ENCODE results near the gene CTNNA3. TPM values are rescaled to one million over a fixed set of nuclear protein-coding genes. Genes with fewer than 3 reads are reported as not detected.

Gene CTNNA3
- total RNA-seq, 2 donors from 2014 or later = 4.8 to 5.3 TPM

DNA sequence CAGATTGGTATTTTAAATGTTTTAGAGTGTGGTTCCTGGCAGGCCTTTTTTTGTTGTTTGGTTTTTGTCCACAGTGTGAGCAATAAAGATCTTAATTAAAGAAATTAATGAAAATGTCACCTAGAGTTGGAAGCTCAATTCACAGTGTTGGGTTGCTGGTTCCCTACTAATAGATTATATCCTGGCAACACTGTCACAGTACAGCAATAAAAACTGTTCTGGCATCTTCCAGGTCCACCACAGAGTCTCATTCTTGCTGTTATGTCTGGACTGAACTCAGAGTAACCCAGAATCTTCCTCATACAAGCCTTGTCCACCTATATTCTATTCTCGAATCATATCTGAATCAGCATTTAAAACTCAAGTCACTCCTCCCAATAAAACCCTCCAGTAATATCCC is 982.6 kb downstream of the CTNNA3 start:
- intact Hi-C loops (cut with DNase I) = no loop called here
- DNase-seq (ENCODE audit: low spot score) = no peak

DNA sequence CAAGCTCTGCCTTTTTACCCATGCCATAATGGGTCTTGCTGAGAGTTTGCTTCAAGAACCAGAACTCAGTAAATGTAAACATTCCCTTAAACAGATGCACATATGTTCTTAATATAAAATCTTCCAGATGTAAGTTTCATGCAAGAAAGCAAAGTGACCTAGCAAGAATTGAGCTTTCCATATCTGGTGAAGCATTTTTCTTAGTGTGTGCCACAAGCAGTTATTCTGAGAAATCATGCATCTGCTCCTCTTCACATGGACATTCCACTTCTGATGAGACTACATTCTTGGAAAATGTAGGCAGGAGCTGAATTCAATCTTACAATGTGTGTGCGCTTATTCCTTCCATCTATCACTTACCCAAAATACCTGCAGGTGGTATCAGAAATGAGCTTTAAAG is 997.9 kb downstream of the CTNNA3 start:
- DNase-seq (ENCODE audit: low spot score) = no peak
- intact Hi-C loops (cut with DNase I) = no loop called here

DNA sequence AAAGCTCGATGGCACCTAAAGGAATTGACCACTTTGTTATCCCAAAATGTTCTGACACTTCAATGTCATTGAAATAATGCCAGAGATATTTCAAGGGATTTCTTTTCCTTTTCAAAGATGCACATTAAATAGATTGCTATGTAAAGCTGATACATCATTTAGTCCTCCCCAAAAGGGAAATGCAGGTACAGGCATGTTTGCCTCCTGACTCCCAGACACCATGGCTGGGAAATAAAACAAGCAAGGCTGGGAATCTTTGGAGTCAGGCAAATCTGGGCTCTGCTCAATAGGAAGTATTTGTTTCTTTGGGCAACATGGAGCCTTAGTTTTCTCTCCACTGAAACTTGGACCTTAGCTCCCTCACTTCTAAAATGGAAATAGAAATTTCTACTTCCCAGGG is 1000.9 kb downstream of the CTNNA3 start:
- DNase-seq (ENCODE audit: low spot score) = no peak
- intact Hi-C loops (cut with DNase I) = no loop called here

DNA sequence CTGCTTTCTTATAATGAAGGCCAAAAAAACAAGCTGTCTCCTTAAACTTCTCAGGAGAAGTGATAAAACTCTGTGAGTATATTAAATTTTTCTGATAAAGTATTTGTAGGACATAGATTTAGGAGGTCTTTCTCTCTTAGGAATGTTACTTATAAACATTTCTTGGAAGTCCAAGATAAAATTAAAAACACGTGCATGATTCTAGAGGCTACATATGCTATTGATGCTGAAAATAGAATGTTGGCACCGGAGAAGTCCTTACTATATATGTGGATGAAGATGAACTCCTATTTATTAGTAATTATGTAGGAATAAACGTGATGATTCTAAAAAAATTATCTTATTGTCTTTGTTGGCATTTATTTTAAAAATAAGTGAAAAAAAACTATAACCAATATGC is 1011.4 kb downstream of the CTNNA3 start:
- intact Hi-C loops (cut with DNase I) = no loop called here
- no peak for DNase-seq (ENCODE audit: low spot score)

DNA sequence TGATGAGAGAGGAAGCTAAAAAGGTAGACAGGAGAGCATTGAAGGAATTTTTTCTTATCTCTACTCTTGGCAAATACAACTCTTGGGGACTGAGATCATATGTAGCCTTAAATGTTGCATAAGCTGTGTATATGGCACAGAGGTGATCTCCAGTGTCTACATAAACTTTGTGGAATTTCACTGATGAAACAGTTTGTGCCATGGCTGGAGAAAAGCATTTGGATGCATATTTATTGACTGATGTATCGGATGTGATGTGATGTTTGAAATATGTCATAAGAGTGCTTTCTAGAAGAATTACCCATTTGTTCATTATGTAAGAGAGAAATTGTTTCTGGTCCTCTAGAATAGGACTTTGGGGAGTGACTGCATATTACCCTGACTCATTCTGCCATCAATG is 1015.1 kb downstream of the CTNNA3 start:
- intact Hi-C loops (cut with DNase I) = no loop called here
- no peak for DNase-seq (ENCODE audit: low spot score)

DNA sequence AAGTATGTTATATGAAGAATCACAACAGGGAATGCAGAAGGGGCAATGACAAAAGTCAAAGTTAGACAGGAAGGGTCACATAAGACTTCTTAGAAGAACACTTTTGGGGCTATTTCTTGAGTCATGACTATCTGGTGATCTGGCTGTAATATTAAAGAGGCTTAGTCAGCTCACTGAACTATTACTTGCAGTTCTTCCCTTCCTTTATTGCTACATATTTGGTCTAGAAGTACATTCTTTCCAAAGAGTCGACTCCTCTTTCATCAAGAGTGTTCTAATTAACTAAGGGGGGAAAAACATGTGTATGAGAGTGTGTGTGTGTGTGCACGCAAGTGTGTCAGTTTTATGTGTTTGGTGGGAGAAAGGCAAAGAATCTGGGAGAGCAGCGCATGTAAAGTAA is 1017.5 kb downstream of the CTNNA3 start:
- intact Hi-C loops (cut with DNase I) = no loop called here
- no peak for DNase-seq (ENCODE audit: low spot score)

DNA sequence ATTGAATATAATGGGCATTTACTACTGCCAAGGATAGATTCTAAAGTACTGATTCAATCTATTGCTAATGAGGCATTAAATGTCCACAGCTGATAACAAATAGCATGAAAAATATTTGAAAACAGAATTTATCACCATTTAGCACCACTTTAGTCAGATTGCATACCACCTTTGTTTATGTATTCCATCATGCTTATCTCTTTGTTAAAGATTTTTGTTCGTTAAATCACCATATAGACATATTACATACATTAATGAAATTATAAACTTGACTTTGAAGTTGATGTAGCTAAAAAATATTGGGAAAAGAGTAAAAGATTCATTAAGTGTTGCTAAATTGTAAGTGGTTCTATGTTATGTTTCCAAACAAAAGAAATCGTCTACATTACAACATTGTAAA is 1022.9 kb downstream of the CTNNA3 start:
- intact Hi-C loops (cut with DNase I) = no loop called here
- DNase-seq (ENCODE audit: low spot score) = no peak

DNA sequence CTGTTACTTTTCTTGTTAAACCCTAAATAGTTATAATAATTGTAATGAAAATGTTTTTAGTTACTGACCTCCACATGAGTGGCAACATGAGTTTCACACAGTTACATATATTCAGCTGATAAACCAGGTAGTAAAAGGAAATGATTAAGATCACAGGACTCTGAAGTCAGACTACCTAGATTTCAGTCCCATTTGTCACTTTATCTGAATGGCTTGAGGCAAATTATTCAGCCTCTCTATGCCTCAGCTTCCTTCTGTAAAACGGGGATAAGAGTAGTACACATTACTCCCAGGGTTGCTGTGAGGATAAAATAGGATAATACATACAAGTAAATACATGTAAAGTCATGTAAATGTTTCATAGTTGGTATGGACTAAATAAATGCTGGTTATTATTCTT is 1024.4 kb downstream of the CTNNA3 start:
- DNase-seq (ENCODE audit: low spot score) = no peak
- intact Hi-C loops (cut with DNase I) = no loop called here

DNA sequence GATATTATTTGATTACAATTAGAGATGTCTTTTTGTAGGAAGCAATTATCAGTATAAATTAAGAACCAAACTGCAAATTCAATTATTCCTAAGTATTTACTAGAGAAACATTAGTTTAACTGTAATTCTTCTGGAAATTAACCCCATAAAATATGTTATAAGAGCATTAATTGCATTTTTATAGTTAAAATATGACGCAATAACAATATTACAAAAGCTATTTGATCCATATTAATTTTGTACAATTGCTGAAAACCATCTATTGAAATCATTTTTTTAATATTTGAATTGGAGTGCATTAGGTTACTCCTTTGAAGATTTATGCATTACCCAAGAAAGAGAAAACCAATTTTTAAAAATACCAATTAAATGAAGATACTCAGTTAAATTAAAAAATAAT is 1024.9 kb downstream of the CTNNA3 start:
- intact Hi-C loops (cut with DNase I) = no loop called here
- DNase-seq (ENCODE audit: low spot score) = no peak

DNA sequence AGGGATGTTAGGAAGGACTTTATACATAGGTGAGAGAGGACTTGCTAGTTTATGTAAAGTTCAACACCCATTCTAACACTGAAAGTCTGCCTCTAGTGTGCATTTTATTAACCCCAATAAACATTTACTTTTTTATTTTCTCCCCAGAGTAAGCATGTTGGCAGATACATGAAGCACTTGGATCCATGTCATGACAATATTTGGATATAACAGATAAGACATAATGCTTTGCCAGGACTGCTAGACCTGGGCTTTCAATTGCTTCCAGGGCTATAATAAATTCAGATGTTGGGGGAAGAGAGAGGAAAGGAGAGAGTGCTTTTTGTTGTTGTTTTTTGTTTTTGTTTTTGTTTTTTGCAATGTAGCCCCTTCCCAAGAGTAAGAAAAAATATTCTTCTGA is 1039.5 kb downstream of the CTNNA3 start:
- intact Hi-C loops (cut with DNase I) = no loop called here
- no peak for DNase-seq (ENCODE audit: low spot score)

DNA sequence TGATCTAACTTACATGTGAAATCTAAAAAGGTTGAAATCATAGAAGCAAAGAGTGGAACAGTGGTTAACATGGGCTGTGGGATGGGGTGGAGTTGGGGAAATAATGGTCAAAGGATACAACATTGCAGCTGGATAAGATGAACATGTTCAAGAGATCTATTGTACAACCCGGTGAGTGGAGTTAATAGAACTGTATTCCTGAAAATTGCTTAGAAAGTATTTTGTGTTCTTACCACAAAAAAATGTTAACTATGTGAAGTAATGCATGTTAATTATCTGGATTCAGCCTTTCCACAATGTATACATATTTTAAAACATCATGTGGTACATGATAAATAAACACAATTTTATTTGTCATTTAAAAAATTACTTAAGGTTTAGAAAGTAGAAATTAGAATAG is 1041.1 kb downstream of the CTNNA3 start:
- intact Hi-C loops (cut with DNase I) = no loop called here

DNA sequence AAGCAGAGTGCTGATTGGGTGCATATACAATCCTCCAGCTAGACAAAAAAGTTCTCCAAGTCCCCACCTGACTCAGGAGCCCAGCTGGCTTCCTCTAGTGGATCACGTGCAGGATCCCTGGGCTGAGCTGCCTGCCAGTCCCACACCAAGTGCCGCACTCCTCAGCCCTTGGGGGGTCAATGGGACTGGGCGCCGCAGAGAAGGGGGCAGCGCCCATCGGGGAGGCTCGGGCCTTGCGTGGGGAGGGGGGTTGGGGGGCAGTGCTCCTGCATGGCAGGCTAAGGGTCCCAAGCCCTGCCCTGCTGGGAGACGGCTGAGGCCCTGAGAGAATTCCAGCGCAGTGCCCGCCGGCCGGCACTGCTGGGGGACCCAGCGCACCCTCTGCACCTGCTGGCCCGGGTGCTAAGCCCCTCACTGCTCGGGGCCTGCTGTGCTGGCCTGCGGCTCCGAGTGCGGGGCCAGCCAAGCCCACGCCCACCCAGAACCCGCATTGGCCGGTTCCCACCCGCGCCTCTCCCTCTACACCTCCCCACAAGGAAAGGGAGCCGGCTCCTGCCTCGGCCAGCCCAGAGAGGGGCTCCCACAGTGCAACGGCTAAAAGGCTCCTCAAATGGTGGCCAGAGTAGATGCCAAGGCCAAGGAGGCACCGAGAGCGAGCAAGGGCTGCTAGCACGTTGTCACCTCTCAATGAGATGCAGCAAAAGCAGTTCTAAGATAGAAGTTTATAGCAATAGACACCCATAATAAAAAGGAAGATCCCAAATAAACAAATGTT is 1044.5 kb downstream of the CTNNA3 start:
- intact Hi-C loops (cut with DNase I) = no loop called here
- no peak for DNase-seq (ENCODE audit: low spot score)

More for the DNA sequence above, 1041.1 kb downstream of the CTNNA3 start:
- no peak for DNase-seq (ENCODE audit: low spot score)

DNA sequence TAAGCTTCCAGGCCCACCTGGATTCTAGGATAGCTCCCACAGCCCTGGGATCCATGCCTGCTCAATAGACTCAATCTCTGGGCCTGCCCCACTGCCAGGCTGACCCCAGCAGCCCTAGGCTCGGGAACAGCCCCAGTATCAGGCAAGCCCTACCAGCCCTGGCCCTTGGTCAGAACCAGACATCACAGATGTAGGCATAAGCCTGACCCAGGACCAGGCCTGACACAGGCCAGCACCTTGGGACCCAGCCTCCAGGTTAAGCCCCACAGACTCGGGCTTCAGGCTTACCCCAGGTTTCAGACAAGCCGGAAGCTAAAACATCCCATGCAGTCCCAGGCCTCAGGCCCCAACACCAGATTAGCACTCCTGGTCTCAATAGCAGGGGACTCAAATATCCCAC is 1046.4 kb downstream of the CTNNA3 start:
- intact Hi-C loops (cut with DNase I) = no loop called here
- DNase-seq (ENCODE audit: low spot score) = no peak

DNA sequence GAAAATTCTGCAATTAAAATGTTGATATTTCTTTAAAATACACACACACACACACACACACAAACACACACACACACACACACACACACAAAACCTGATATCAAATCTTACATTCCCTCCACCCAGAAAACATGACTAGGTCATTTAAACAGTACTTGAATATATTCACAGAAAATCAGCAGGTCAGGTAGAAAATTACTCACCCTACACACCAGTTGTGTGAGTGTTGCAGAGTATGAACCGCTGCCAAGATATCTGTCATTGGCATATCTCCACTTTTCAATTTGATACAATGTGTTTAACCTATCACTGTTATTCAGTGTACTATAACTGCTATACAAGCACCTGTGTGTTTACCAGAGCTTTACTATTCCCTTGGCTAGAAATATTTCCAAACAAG is 1053.8 kb downstream of the CTNNA3 start:
- DNase-seq (ENCODE audit: low spot score) = no peak
- intact Hi-C loops (cut with DNase I) = no loop called here

DNA sequence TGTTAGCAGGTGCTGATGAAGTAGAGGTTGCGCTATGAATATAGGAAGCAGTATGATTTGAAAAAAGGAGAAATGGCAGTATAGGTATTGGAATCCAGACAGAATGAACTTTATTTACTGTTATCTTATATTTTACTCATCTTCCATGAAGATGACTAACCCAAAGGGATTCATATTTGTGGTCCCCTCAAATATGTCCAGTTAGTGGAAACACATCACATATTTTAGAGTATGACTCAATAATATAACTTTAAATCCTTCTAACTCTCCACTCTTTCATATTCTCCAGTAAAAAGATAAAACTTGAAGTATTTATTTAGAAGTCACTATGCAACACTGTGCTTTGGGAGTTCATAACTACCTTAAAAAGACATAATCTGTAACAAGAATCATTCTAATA is 1056.6 kb downstream of the CTNNA3 start:
- DNase-seq (ENCODE audit: low spot score) = no peak
- intact Hi-C loops (cut with DNase I) = no loop called here

DNA sequence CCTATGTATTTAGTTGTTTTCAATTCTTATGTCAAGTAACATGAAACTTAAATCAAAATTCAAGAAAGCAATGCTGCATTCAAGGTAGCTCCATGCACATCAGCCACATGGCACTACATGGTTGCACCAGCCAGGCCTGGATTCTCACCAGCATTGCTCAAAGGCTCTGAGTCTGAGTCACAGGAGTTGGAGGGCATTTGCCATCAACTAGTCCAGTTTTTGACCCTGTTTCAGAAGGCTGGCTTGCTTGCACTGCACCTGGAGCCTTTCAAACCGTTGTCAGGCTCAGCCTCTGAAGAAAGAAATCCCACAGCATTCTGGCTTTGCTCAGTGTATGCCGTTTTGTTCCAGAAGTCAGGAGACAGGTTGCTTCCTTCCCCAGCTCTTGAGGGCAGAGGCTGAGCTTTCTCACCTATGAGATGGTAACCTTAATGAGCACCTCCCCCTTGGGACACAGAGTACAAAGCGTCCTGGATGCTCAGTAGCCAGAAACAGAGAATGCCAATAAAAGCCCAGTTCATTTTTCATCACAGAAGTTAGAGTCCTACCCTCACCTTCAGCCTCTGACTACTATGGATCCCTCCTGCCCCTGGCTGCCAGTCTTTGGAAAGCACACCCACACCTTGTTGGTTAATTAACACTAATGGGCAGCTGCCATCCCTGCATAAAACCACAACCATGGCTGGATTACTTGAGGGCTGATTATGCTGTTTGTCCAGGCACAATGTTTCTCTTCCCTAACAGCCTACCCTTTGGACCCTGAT is 1058.5 kb downstream of the CTNNA3 start:
- intact Hi-C loops (cut with DNase I) = no loop called here
- DNase-seq (ENCODE audit: low spot score) = no peak

DNA sequence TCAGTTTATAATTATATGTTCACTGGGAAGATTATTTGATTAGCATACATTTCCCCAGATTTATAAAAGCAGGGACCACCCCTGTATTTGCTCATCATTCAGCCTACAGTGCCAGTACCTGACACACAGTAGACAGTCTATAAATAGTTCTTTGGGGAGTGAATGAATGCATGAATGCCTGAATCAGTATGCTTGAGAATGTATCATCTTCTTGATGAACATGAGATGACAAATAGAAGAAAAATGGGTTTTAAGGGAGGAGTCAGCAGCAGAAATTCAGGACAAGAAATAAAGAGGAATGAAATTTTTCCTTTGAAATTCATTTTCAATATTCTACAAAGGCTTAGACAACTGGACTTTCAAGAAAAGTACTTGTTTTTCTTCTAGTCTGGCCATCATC is 1066.0 kb downstream of the CTNNA3 start:
- intact Hi-C loops (cut with DNase I) = no loop called here

DNA sequence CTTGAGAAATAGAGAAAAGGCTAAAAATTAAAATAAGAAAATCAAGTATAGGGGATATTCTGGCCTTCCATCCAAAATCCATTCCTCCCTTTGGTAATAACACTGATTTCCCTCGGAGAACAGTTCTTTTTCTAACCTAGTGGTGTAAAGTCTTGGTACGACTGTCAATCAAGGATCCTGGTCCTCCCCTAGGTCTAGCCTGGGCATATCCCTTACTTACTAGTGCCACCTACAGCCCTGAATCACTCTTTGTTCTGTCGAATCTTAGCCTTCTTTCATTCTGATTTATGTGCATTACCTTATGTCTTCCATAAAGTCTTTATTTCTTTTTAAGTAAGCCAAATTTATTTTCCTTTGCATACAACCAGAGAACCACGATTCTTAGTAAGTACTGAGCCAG is 1068.8 kb downstream of the CTNNA3 start:
- intact Hi-C loops (cut with DNase I) = no loop called here
- no peak for DNase-seq (ENCODE audit: low spot score)

More for the DNA sequence above, 1066.0 kb downstream of the CTNNA3 start:
- DNase-seq (ENCODE audit: low spot score) = no peak

DNA sequence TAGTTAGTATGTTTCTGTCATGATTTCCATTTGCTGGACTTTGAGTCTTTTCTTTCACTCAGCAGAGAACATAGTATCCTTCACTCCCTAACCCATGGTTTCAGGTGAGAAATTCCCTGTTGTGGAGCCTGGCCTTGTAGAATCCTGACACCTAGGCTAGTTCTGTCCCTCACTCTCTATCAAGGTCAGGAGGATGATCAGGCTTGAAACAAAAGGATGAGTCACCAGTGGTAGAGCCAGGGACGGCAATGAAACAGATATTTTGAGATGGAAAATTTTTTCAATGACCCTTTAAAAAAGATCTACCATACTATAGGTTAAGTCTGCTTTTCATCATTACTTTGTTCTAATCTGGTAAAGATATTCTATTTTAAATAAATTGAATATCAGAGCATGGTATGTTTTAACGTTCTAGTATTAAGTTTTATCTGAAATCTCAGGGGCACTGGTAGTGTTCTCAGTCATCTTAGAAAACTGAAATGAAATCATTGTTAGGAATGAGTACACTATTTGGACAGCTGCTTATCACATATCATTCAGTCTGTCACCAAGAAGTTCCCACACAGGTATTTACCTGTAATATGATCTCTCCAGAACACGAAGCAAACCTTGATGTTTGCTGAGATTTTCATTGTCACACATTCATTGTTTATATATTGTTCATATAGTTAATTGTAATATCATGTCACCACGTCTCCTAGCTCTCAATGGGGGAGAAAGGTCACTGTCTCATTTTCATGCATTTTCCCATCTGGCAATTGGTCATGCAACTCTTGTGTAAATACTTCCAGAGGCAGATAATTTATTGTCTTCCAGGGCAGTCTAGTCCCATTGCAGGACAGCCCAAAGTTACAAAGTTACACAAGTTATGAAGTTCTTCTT is 1070.0 kb downstream of the CTNNA3 start:
- DNase-seq (ENCODE audit: low spot score) = no peak
- intact Hi-C loops (cut with DNase I) = no loop called here

DNA sequence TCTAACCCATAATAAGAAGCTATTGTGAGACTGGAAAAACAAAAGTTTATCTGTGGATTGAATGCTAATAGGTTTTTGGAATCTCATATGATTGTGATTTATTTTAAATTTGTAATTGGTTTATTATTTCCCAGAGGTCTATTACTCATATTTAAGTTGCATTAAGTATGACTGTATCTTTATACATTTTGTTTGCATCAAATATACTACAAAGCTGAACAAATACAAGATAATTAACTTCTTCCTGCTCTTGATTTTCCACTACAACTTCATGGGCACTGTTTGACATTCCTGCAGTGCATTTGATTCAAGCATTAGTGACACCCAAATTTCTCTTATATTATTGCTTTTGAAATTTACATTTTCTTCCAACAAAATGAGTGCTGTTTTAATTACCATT is 1073.9 kb downstream of the CTNNA3 start:
- DNase-seq (ENCODE audit: low spot score) = no peak
- intact Hi-C loops (cut with DNase I) = no loop called here

Data from posterior vena cava (tissue), 2 donors.